ENCODE data around the gene TTC32.

DNA sequence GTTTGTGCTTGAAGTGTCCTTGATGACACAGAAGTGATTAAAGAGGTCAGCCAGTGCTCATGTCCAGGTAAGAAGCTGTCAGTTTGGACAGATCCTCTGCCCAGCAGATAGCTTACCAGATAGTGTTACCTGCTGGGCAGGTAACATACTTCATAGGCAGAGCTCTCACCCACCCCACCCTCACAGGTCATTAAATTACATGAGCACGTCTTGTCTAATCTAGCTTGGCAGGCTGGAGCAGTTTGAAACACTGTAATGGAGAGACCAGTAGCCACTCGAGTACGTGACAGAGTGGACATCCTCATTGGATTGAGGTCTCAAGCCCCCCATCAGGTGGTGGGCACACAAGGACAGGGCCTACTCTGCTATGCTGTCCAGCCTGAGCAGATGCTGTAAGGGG, 27.1 kb downstream of the TTC32 start:
- TF ChIP-seq, protein P1, sequence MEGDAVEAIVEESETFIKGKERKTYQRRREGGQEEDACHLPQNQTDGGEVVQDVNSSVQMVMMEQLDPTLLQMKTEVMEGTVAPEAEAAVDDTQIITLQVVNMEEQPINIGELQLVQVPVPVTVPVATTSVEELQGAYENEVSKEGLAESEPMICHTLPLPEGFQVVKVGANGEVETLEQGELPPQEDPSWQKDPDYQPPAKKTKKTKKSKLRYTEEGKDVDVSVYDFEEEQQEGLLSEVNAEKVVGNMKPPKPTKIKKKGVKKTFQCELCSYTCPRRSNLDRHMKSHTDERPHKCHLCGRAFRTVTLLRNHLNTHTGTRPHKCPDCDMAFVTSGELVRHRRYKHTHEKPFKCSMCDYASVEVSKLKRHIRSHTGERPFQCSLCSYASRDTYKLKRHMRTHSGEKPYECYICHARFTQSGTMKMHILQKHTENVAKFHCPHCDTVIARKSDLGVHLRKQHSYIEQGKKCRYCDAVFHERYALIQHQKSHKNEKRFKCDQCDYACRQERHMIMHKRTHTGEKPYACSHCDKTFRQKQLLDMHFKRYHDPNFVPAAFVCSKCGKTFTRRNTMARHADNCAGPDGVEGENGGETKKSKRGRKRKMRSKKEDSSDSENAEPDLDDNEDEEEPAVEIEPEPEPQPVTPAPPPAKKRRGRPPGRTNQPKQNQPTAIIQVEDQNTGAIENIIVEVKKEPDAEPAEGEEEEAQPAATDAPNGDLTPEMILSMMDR (IDR thresholded peaks at IDR 0.05; ENCODE audit: low read length), result no peak
- no peak for TF ChIP-seq EZH2 (optimal IDR thresholded peaks at IDR 0.05; ENCODE audit: low read depth, low read length)
